Measurements from ENCODE around the gene MEG3. TPM values are rescaled to one million over a fixed set of nuclear protein-coding genes. Genes with fewer than 3 reads are reported as not detected.

The MEG3 gene
- total RNA-seq, 1 experiment from 2014 or later, result not detected

DNA sequence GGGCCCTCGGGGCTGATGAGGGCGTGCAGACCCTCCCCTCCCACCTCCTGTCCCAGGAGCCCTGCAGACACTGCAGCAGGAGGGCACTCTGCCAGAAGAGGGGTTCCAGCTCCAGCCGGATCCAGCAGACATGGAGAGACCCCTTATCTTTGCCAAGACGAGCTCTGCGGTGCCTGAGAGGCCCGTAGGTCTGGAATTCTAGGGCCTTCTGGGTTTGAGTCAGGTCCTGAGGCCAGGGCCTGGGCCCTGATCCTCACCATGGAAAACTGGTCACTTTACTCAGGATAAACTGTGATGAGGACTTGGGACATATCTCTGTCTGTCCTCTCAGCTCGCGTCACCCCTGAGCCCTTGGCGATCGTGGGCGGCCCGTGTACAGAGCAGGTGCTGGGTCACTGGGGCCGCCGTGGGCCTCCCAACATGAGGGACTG, 13.8 kb downstream of the MEG3 start:
- no peak overlapping the region for H3K4me3 ChIP-seq
- no peak overlapping the region for H3K27ac ChIP-seq
- POLR2A ChIA-PET (ENCODE audit: unreplicated experiment), result no interaction called here
- no peak overlapping the region for H3K4me2 ChIP-seq
- no TSS peak for BruUV-seq (replicated peaks)
- no peak for DNase-seq
- H3K36me3 ChIP-seq (ENCODE audit: low read depth), result no peaks in the 10 kb centered on the region
- intact Hi-C loops (cut with micrococcal nuclease; ENCODE audit: unreplicated experiment), result no loop called here
- no peaks in the 10 kb centered on the region for H3K79me2 ChIP-seq (ENCODE audit: low read depth)
- TF ChIP-seq EZH2 (IDR thresholded peaks at IDR 0.05; ENCODE audit: low read depth), result no peak
- TF ChIP-seq, protein P1, sequence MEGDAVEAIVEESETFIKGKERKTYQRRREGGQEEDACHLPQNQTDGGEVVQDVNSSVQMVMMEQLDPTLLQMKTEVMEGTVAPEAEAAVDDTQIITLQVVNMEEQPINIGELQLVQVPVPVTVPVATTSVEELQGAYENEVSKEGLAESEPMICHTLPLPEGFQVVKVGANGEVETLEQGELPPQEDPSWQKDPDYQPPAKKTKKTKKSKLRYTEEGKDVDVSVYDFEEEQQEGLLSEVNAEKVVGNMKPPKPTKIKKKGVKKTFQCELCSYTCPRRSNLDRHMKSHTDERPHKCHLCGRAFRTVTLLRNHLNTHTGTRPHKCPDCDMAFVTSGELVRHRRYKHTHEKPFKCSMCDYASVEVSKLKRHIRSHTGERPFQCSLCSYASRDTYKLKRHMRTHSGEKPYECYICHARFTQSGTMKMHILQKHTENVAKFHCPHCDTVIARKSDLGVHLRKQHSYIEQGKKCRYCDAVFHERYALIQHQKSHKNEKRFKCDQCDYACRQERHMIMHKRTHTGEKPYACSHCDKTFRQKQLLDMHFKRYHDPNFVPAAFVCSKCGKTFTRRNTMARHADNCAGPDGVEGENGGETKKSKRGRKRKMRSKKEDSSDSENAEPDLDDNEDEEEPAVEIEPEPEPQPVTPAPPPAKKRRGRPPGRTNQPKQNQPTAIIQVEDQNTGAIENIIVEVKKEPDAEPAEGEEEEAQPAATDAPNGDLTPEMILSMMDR (conservative IDR thresholded peaks at IDR 0.05), result no peak
- no peaks in the 10 kb centered on the region for H4K20me1 ChIP-seq (ENCODE audit: insufficient read depth)
- no peaks in the 10 kb centered on the region for H3K4me1 ChIP-seq (replicated peaks; ENCODE audit: insufficient read depth)
- no peak overlapping the region for H2AFZ ChIP-seq
- peaks cover 77% of the 10 kb centered on the region for H3K27me3 ChIP-seq (ENCODE audit: insufficient read depth, low read depth)
- no peaks in the 10 kb centered on the region for H3F3A ChIP-seq (ENCODE audit: insufficient read depth, low read depth)
- no peaks in the 10 kb centered on the region for H3K9me2 ChIP-seq (ENCODE audit: insufficient read depth)
- no peaks in the 10 kb centered on the region for H3K9me3 ChIP-seq (ENCODE audit: insufficient read depth, low read depth)
- CTCF ChIA-PET, result no interaction called here

DNA sequence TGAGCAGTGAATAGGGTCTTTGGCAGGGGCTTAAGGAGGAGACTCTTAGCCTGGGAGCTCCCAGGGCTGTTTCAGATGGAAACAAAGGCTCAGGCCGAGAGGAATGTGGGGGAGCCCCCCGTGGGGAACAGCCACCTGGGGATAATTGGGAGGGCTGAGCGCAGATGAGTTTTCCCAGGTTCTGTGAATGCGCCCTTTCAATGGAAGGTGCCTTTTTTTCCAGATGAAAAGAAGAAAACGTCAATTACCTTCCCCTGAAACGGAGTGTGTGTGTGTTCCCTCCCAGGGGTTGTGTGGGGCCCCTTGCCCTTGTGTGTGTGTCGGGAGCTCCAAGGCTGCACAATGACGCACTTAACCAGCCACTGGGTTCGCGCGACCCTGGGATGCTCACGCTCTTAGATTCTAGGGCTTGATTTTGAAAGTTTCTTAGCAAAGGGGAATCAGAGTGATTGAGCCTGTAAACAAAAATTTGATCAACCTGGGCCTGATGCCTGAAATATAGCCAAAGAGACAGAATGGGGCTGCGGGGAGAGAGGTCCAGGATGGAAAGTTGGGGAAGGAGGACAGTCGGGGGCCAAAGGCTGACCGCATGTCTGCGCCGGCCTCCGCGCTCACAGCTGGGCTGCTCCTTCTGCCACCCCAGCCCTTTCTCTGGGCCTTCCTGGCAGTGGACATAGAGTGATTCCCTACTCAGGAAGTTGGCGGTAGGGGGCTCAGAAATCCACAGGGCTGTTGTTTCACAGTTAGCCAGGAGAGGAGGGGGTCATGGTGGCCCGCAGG, 14.6 kb downstream of the MEG3 start:
- DNase-seq, result no peak
- intact Hi-C loops (cut with micrococcal nuclease; ENCODE audit: unreplicated experiment), result no loop called here
- no peak overlapping the region for H3K27ac ChIP-seq
- H3K4me1 ChIP-seq (replicated peaks; ENCODE audit: insufficient read depth), result no peaks in the 10 kb centered on the region
- H3K4me2 ChIP-seq, result no peak overlapping the region
- no peak overlapping the region for H3K4me3 ChIP-seq
- TF ChIP-seq, protein P1 (conservative IDR thresholded peaks at IDR 0.05), result no peak
- TF ChIP-seq EZH2 (IDR thresholded peaks at IDR 0.05; ENCODE audit: low read depth), result no peak
- no peaks in the 10 kb centered on the region for H3F3A ChIP-seq (ENCODE audit: insufficient read depth, low read depth)
- H3K36me3 ChIP-seq (ENCODE audit: low read depth), result no peaks in the 10 kb centered on the region
- H3K79me2 ChIP-seq (ENCODE audit: low read depth), result no peaks in the 10 kb centered on the region
- ChIA-PET CTCF (no interaction called here), POLR2A (ENCODE audit: unreplicated experiment) (no interaction called here)
- H4K20me1 ChIP-seq (ENCODE audit: insufficient read depth), result no peaks in the 10 kb centered on the region
- no peaks in the 10 kb centered on the region for H3K9me3 ChIP-seq (ENCODE audit: insufficient read depth, low read depth)
- H2AFZ ChIP-seq, result no peak overlapping the region
- H3K27me3 ChIP-seq (ENCODE audit: insufficient read depth, low read depth), result peaks cover 77% of the 10 kb centered on the region
- no TSS peak for BruUV-seq (replicated peaks)
- no peaks in the 10 kb centered on the region for H3K9me2 ChIP-seq (ENCODE audit: insufficient read depth)

DNA sequence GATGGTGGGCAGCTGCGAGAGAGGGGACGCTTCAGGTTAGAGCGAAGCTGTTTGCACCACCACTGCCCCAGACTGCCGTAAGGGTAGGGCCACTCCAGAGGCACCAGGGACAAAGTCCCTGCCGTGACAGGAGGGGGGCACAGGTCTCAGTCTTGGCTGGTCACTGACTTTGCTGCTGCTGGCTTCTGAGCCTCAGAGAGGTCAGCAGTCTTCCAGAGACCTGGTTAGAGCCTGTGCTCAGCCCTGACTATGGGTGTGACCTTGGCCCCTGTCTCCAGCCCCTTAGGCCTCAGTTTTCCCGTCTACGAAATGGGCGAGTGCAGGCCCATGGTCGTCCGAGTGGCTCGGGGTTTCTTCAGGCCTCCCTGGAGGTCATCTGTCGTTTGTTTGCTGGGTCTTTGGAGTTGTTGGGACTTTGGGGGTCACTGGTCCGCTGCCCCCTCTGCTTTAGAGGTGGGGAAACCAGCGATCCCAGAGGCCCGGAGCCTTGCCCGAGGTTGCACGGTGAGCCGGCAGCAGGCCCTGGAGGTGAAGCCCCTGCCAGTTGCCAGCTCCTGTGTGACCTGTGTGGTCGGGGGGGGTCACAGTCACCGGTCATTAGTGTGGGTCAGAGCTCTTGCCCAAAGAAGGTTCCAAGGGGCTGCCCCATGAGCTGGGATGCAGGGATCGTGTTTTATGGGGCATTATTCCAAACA, 15.3 kb downstream of the MEG3 start:
- Histone ChIP-seq H3K9me2 (ENCODE audit: insufficient read depth) (no peaks in the 10 kb centered on the region), H3K4me3 (no peak overlapping the region), H3K4me2 (no peak overlapping the region), H2AFZ (no peak overlapping the region), H3K9me3 (ENCODE audit: insufficient read depth, low read depth) (no peaks in the 10 kb centered on the region), H3K79me2 (ENCODE audit: low read depth) (no peaks in the 10 kb centered on the region), H3F3A (ENCODE audit: insufficient read depth, low read depth) (no peaks in the 10 kb centered on the region), H4K20me1 (ENCODE audit: insufficient read depth) (no peaks in the 10 kb centered on the region), H3K36me3 (ENCODE audit: low read depth) (no peaks in the 10 kb centered on the region), H3K4me1 (replicated peaks; ENCODE audit: insufficient read depth) (no peaks in the 10 kb centered on the region), H3K27me3 (ENCODE audit: insufficient read depth, low read depth) (peaks cover 77% of the 10 kb centered on the region), H3K27ac (no peak overlapping the region)
- intact Hi-C loops (cut with micrococcal nuclease; ENCODE audit: unreplicated experiment), result no loop called here
- no peak for DNase-seq
- no TSS peak for BruUV-seq (replicated peaks)
- CTCF ChIA-PET, result no interaction called here
- no peak for TF ChIP-seq EZH2 (IDR thresholded peaks at IDR 0.05; ENCODE audit: low read depth)
- TF ChIP-seq, protein P1 (conservative IDR thresholded peaks at IDR 0.05), result no peak
- POLR2A ChIA-PET (ENCODE audit: unreplicated experiment), result no interaction called here

Measured in PC-9 (cell line).